Adrenal gland (tissue), 5 donors: ENCODE data around the gene GGA1.

ENCODE experiments used
- POLR2A ChIP-seq, 2 donors: fragments of 450-650 bp; IDR thresholded peaks; one replicate each; pipeline ENCODE4 v1.6.1; 2017; ENCODE audit warnings: antibody characterized with exemption in 2 of 2, mild to moderate bottlenecking in 2 of 2, moderate library complexity in 1 of 2
- TF ChIP-seq, protein P1 (sequence below), 6 experiments: fragments of 450-650 bp in 4 of 6; fragments of 200-600 bp in 2 of 6; sonication (generic) in 1 of 6; IDR thresholded peaks; 1 replicate in 5 of 6; 2 replicates in 1 of 6; pipeline versions ENCODE4 v1.5.1 to v1.8.0; 2016 to 2021; ENCODE audit warnings: antibody characterized with exemption in 6 of 6, mild to moderate bottlenecking in 2 of 6, moderate library complexity in 1 of 6
- donor health status: DM: no; HTN: no; CAD: no.

DNA sequence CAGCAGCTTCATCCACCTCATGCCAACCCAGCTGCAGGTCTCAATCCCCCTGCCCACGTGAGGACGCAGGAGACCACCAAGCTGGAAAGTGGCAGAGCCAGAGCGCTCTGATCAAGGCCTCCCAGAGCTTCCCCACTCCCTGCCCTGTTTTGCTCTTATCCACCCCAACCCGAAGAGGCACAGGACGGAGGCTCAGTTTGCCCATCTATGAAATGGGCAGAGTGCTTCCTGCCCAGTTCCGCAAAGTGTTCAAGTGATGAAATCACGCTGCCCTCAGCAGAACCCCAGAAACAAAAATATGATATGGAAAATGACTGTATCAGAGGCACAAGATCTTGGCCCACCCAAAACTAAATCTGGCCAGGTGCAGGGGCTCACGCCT lies 36.7 kb upstream of the GGA1 start:
- TF ChIP-seq, protein P1, sequence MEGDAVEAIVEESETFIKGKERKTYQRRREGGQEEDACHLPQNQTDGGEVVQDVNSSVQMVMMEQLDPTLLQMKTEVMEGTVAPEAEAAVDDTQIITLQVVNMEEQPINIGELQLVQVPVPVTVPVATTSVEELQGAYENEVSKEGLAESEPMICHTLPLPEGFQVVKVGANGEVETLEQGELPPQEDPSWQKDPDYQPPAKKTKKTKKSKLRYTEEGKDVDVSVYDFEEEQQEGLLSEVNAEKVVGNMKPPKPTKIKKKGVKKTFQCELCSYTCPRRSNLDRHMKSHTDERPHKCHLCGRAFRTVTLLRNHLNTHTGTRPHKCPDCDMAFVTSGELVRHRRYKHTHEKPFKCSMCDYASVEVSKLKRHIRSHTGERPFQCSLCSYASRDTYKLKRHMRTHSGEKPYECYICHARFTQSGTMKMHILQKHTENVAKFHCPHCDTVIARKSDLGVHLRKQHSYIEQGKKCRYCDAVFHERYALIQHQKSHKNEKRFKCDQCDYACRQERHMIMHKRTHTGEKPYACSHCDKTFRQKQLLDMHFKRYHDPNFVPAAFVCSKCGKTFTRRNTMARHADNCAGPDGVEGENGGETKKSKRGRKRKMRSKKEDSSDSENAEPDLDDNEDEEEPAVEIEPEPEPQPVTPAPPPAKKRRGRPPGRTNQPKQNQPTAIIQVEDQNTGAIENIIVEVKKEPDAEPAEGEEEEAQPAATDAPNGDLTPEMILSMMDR (IDR thresholded peaks at IDR 0.05), result no peak
- TF ChIP-seq POLR2A (IDR thresholded peaks at IDR 0.05), result no peak
